Measurements from ENCODE around the gene ZNF891. TPM values are rescaled to one million over a fixed set of nuclear protein-coding genes. Genes with fewer than 3 reads are reported as not detected.

ZNF891 gene
- total RNA-seq, 1 donor from 2014 or later: 2.6 TPM

- peaks cover 5% of the 10 kb centered on the region for H3K36me3 ChIP-seq
- TF ChIP-seq CTCF (IDR thresholded peaks at IDR 0.05): no peak
- peaks cover 100% of the 10 kb centered on the region for H3K9me3 ChIP-seq
- intact Hi-C loops (cut with DNase I): no loop called here
- H3K27ac ChIP-seq: no peak overlapping the region
- DNase-seq (no peak), ATAC-seq (no peak)
- no peaks in the 10 kb centered on the region for H3K27me3 ChIP-seq (ENCODE audit: low read depth)
- no peaks in the 10 kb centered on the region for H3K4me1 ChIP-seq
- no peak overlapping the region for H3K4me3 ChIP-seq
Measured at GRCh38 chr12:133120385-133121191, 9.5 kb downstream of the ZNF891 start.

- H3K36me3 ChIP-seq: peaks cover 27% of the 10 kb centered on the region
- H3K4me3 ChIP-seq: no peak overlapping the region
- intact Hi-C loops (cut with DNase I): no loop called here
Measured at GRCh38 chr12:133108150-133108549, 21.9 kb downstream of the ZNF891 start.

GRCh38 chr12:133107121-133107520 is 23.0 kb downstream of the ZNF891 start:
- H3K27me3 ChIP-seq (ENCODE audit: low read depth): no peaks in the 10 kb centered on the region
- DNase-seq (no peak), ATAC-seq (no peak)
- H3K27ac ChIP-seq: no peak overlapping the region
- H3K4me1 ChIP-seq: no peaks in the 10 kb centered on the region
- H3K9me3 ChIP-seq: peaks cover 100% of the 10 kb centered on the region
- intact Hi-C loops (cut with DNase I): no loop called here
- no peak overlapping the region for H3K4me3 ChIP-seq
- TF ChIP-seq CTCF (IDR thresholded peaks at IDR 0.05): no peak
- H3K36me3 ChIP-seq: peaks cover 36% of the 10 kb centered on the region

More at GRCh38 chr12:133108150-133108549, 21.9 kb downstream of the ZNF891 start:
- Histone ChIP-seq H3K27me3 (ENCODE audit: low read depth) (no peaks in the 10 kb centered on the region), H3K9me3 (peaks cover 100% of the 10 kb centered on the region), H3K4me1 (no peaks in the 10 kb centered on the region), H3K27ac (no peak overlapping the region)
- ATAC-seq: no peak
- no peak for TF ChIP-seq CTCF (IDR thresholded peaks at IDR 0.05)
- DNase-seq: no peak

GRCh38 chr12:133106253-133106652 is 23.8 kb downstream of the ZNF891 start:
- Histone ChIP-seq H3K4me3 (no peak overlapping the region), H3K27me3 (ENCODE audit: low read depth) (no peaks in the 10 kb centered on the region), H3K27ac (no peak overlapping the region), H3K36me3 (peaks cover 44% of the 10 kb centered on the region), H3K4me1 (no peaks in the 10 kb centered on the region), H3K9me3 (peaks cover 100% of the 10 kb centered on the region)
- intact Hi-C loops (cut with DNase I): no loop called here
- no peak for TF ChIP-seq CTCF (IDR thresholded peaks at IDR 0.05)
- ATAC-seq (no peak), DNase-seq (no peak)

GRCh38 chr12:133105620-133106019 is 24.5 kb downstream of the ZNF891 start:
- intact Hi-C loops (cut with DNase I): no loop called here
- no peak overlapping the region for H3K4me3 ChIP-seq

More at GRCh38 chr12:133105620-133106019, 24.5 kb downstream of the ZNF891 start:
- peaks cover 100% of the 10 kb centered on the region for H3K9me3 ChIP-seq
- no peak overlapping the region for H3K27ac ChIP-seq
- peaks cover 51% of the 10 kb centered on the region for H3K36me3 ChIP-seq
- no peak for TF ChIP-seq CTCF (IDR thresholded peaks at IDR 0.05)
- H3K27me3 ChIP-seq (ENCODE audit: low read depth): no peaks in the 10 kb centered on the region
- ATAC-seq (no peak), DNase-seq (no peak)
- H3K4me1 ChIP-seq: no peaks in the 10 kb centered on the region
